HCT116 (cell line): ENCODE measurements around the gene TJAP1.

Experiments
- POLR2A ChIP-seq: IDR thresholded peaks from 2 replicates; pipeline ENCODE4 v1.7.0; 2011; ENCODE audit warnings: borderline replicate concordance; ENCODE audit not compliant: insufficient read depth, insufficient read length; ENCODE audit errors: extremely low read depth
- POLR2AphosphoS5 ChIP-seq: IDR thresholded peaks from 2 replicates; pipeline ENCODE4 v1.6.1; 2011; ENCODE audit warnings: mild to moderate bottlenecking, low read depth, low read length, moderate library complexity
- SIN3A ChIP-seq: IDR thresholded peaks from 2 replicates; pipeline ENCODE4 v1.6.1; 2012; ENCODE audit warnings: low read depth
- TF ChIP-seq, protein P1 (sequence below): IDR thresholded peaks from 2 replicates; pipeline ENCODE4 v1.6.1; 2012; ENCODE audit warnings: low read depth

DNA sequence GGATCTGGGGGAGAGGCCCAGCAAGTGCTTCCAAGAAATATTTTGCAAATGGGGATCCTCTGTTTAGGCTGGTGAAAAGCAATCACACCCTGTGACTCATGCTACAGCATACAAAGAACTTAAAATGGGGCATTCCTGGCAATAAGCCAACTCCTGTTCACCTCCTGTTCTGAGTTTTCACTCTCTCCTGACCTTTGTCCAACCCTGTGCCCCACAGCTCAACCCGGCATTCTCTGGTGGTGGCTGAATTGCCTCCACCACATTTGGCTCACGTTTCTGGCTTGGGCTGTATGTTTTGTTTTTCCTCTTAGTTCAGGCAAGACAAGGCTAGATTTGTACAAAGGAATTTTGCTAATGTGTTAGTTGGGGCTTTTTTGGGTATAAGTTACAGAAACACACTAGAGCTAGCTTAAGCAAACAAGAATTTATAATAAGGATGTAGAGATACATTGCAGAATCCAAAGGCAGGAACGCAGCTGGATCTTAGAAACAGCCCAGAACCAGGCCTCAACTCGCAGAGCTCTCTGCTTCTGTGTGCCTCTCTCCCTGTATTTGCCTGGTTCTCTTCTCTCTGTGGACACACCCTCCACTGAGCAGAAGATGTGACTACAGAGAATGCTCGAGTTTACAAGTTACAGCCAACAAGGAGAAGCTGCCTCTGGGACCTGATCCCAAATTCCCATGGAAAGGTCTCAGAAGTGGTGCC is 40.6 kb upstream of the TJAP1 start:
- TF ChIP-seq, protein P1, sequence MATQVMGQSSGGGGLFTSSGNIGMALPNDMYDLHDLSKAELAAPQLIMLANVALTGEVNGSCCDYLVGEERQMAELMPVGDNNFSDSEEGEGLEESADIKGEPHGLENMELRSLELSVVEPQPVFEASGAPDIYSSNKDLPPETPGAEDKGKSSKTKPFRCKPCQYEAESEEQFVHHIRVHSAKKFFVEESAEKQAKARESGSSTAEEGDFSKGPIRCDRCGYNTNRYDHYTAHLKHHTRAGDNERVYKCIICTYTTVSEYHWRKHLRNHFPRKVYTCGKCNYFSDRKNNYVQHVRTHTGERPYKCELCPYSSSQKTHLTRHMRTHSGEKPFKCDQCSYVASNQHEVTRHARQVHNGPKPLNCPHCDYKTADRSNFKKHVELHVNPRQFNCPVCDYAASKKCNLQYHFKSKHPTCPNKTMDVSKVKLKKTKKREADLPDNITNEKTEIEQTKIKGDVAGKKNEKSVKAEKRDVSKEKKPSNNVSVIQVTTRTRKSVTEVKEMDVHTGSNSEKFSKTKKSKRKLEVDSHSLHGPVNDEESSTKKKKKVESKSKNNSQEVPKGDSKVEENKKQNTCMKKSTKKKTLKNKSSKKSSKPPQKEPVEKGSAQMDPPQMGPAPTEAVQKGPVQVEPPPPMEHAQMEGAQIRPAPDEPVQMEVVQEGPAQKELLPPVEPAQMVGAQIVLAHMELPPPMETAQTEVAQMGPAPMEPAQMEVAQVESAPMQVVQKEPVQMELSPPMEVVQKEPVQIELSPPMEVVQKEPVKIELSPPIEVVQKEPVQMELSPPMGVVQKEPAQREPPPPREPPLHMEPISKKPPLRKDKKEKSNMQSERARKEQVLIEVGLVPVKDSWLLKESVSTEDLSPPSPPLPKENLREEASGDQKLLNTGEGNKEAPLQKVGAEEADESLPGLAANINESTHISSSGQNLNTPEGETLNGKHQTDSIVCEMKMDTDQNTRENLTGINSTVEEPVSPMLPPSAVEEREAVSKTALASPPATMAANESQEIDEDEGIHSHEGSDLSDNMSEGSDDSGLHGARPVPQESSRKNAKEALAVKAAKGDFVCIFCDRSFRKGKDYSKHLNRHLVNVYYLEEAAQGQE = no peak
- no peak for TF ChIP-seq SIN3A
- TF ChIP-seq POLR2A = no peak
- peak; percentile 30; the same call in 1 of the 2 replicates for TF ChIP-seq POLR2AphosphoS5
